ENCODE data around the gene ATG2B.

Gene ATG2B

GRCh38 chr14:96362965-96363750, at the start of gene ATG2B, which contains the start of gene GSKIP:
TSS of gene ATG2B (minus strand) at chr14:96363341. CDS start at chr14:96362976, 365 bp downstream.
TSS of gene GSKIP (plus strand) at chr14:96363526. CDS start at chr14:96382248, 18,722 bp downstream.
- H3K27me3 Mint-ChIP-seq = no peaks in the 10 kb centered on the region
- no peaks in the 10 kb centered on the region for H3K9me3 Mint-ChIP-seq
- H3K4me3 Mint-ChIP-seq = peak within 1 kb of the TSS; percentile 88
- H3K4me1 Mint-ChIP-seq = peaks cover 56% of the 10 kb centered on the region
- peaks cover 6% of the 10 kb centered on the region for H3K36me3 Mint-ChIP-seq
- peak; percentile 93 for ATAC-seq
- H3K27ac Mint-ChIP-seq = peak within 1 kb of the TSS; percentile 90

- no peaks in the 10 kb centered on the region for H3K36me3 Mint-ChIP-seq
- H3K9me3 Mint-ChIP-seq = no peaks in the 10 kb centered on the region
- H3K4me1 Mint-ChIP-seq = no peaks in the 10 kb centered on the region
- ATAC-seq = no peak
- no peak overlapping the region for H3K27ac Mint-ChIP-seq
- H3K27me3 Mint-ChIP-seq = peaks cover 25% of the 10 kb centered on the region
- no peak overlapping the region for H3K4me3 Mint-ChIP-seq
Observed at GRCh38 chr14:96410119-96410518, 47.0 kb upstream of the ATG2B start.

- H3K4me3 Mint-ChIP-seq = no peak overlapping the region
- no peak for ATAC-seq
- no peaks in the 10 kb centered on the region for H3K36me3 Mint-ChIP-seq
- H3K4me1 Mint-ChIP-seq = no peaks in the 10 kb centered on the region
- no peaks in the 10 kb centered on the region for H3K9me3 Mint-ChIP-seq
- no peak overlapping the region for H3K27ac Mint-ChIP-seq
- peaks cover 25% of the 10 kb centered on the region for H3K27me3 Mint-ChIP-seq
Observed at GRCh38 chr14:96409701-96410100, 46.6 kb upstream of the ATG2B start.

GRCh38 chr14:96408608-96409007, 45.5 kb upstream of the ATG2B start:
- no peak for ATAC-seq
- no peak overlapping the region for H3K4me3 Mint-ChIP-seq
- H3K27ac Mint-ChIP-seq = no peak overlapping the region
- no peaks in the 10 kb centered on the region for H3K4me1 Mint-ChIP-seq
- H3K36me3 Mint-ChIP-seq = no peaks in the 10 kb centered on the region
- H3K9me3 Mint-ChIP-seq = no peaks in the 10 kb centered on the region
- peaks cover 23% of the 10 kb centered on the region for H3K27me3 Mint-ChIP-seq

GRCh38 chr14:96407935-96408570, 44.9 kb upstream of the ATG2B start:
- H3K36me3 Mint-ChIP-seq = no peaks in the 10 kb centered on the region
- H3K4me1 Mint-ChIP-seq = no peaks in the 10 kb centered on the region
- no peak overlapping the region for H3K4me3 Mint-ChIP-seq
- ATAC-seq = no peak
- H3K27ac Mint-ChIP-seq = no peak overlapping the region
- H3K27me3 Mint-ChIP-seq = peaks cover 17% of the 10 kb centered on the region
- H3K9me3 Mint-ChIP-seq = no peaks in the 10 kb centered on the region

GRCh38 chr14:96405677-96406076, 42.5 kb upstream of the ATG2B start:
- H3K9me3 Mint-ChIP-seq = no peaks in the 10 kb centered on the region
- H3K36me3 Mint-ChIP-seq = no peaks in the 10 kb centered on the region
- no peaks in the 10 kb centered on the region for H3K4me1 Mint-ChIP-seq
- no peak overlapping the region for H3K27ac Mint-ChIP-seq
- no peak for ATAC-seq
- no peak overlapping the region for H3K4me3 Mint-ChIP-seq
- H3K27me3 Mint-ChIP-seq = peaks cover 28% of the 10 kb centered on the region

GRCh38 chr14:96403409-96403808, 40.3 kb upstream of the ATG2B start:
- Mint-ChIP-seq H3K27me3 (peaks cover 35% of the 10 kb centered on the region), H3K36me3 (no peaks in the 10 kb centered on the region), H3K4me3 (no peak overlapping the region), H3K27ac (no peak overlapping the region), H3K4me1 (no peaks in the 10 kb centered on the region), H3K9me3 (no peaks in the 10 kb centered on the region)
- no peak for ATAC-seq

GRCh38 chr14:96400495-96400894, 37.4 kb upstream of the ATG2B start:
- ATAC-seq = no peak
- Mint-ChIP-seq H3K27ac (no peak overlapping the region), H3K27me3 (peaks cover 35% of the 10 kb centered on the region)

GRCh38 chr14:96399405-96399804, 36.3 kb upstream of the ATG2B start:
- Mint-ChIP-seq H3K9me3 (no peaks in the 10 kb centered on the region), H3K27me3 (peaks cover 35% of the 10 kb centered on the region), H3K4me1 (no peaks in the 10 kb centered on the region), H3K27ac (no peak overlapping the region), H3K4me3 (no peak overlapping the region), H3K36me3 (no peaks in the 10 kb centered on the region)
- no peak for ATAC-seq

More at GRCh38 chr14:96400495-96400894, 37.4 kb upstream of the ATG2B start:
- no peaks in the 10 kb centered on the region for H3K4me1 Mint-ChIP-seq
- no peaks in the 10 kb centered on the region for H3K36me3 Mint-ChIP-seq
- no peak overlapping the region for H3K4me3 Mint-ChIP-seq
- no peaks in the 10 kb centered on the region for H3K9me3 Mint-ChIP-seq

GRCh38 chr14:96398921-96399320, 35.8 kb upstream of the ATG2B start:
- ATAC-seq = no peak
- Mint-ChIP-seq H3K4me3 (no peak overlapping the region), H3K27me3 (peaks cover 35% of the 10 kb centered on the region), H3K27ac (no peak overlapping the region), H3K36me3 (no peaks in the 10 kb centered on the region), H3K9me3 (no peaks in the 10 kb centered on the region), H3K4me1 (no peaks in the 10 kb centered on the region)

- no peak for ATAC-seq
- no peaks in the 10 kb centered on the region for H3K9me3 Mint-ChIP-seq
- no peaks in the 10 kb centered on the region for H3K4me1 Mint-ChIP-seq
- peaks cover 35% of the 10 kb centered on the region for H3K27me3 Mint-ChIP-seq
- no peaks in the 10 kb centered on the region for H3K36me3 Mint-ChIP-seq
- no peak overlapping the region for H3K4me3 Mint-ChIP-seq
- H3K27ac Mint-ChIP-seq = no peak overlapping the region
Observed at GRCh38 chr14:96398432-96398831, 35.3 kb upstream of the ATG2B start.

GRCh38 chr14:96394047-96394815, 31.1 kb upstream of the ATG2B start:
- no peak for ATAC-seq
- H3K27ac Mint-ChIP-seq = no peak overlapping the region
- H3K9me3 Mint-ChIP-seq = no peaks in the 10 kb centered on the region
- H3K4me1 Mint-ChIP-seq = peaks cover 9% of the 10 kb centered on the region
- H3K27me3 Mint-ChIP-seq = peaks cover 1% of the 10 kb centered on the region
- H3K4me3 Mint-ChIP-seq = no peak overlapping the region
- H3K36me3 Mint-ChIP-seq = no peaks in the 10 kb centered on the region

GRCh38 chr14:96393071-96393691, 30.0 kb upstream of the ATG2B start:
- Mint-ChIP-seq H3K27me3 (no peaks in the 10 kb centered on the region), H3K27ac (no peak overlapping the region), H3K9me3 (no peaks in the 10 kb centered on the region), H3K4me1 (peaks cover 9% of the 10 kb centered on the region), H3K4me3 (peak overlapping the region; percentile 92), H3K36me3 (no peaks in the 10 kb centered on the region)
- ATAC-seq = no peak

GRCh38 chr14:96391293-96392118, 28.4 kb upstream of the ATG2B start:
- no peaks in the 10 kb centered on the region for H3K27me3 Mint-ChIP-seq
- no peaks in the 10 kb centered on the region for H3K9me3 Mint-ChIP-seq
- H3K36me3 Mint-ChIP-seq = no peaks in the 10 kb centered on the region
- H3K4me3 Mint-ChIP-seq = peak overlapping the region; percentile 92
- peak overlapping the region; percentile 89 for H3K27ac Mint-ChIP-seq
- peaks cover 9% of the 10 kb centered on the region for H3K4me1 Mint-ChIP-seq
- ATAC-seq = peak; percentile 98

Data from stimulated activated memory B cell treated with anti-CD40 and anti-IgM and Interleukin-4, amounts not matched to agents 10 μg/mL and 1 μg/mL and 100 μg/mL, for 72 hours (primary cell).